Measurements from ENCODE around the gene NUCB1.
"Not testable (repeated sequence)": the region's sequence is repeated elsewhere in the genome, so short reads cannot be mapped to it uniquely, and the experiment has no call there.

The NUCB1 gene

GRCh38 chr19:48905664-48906063, 5.6 kb downstream of the NUCB1 start:
- Histone ChIP-seq H3K4me1 (ENCODE audit: control insufficient read depth in 1 of 2, insufficient read depth in 2 of 2, low read length in 2 of 2) (peaks cover 20 to 21% of the 10 kb centered on the region in 2 donors), H3K9me3 (ENCODE audit: control insufficient read depth in 1 of 2, low read length in 2 of 2) (no peaks in the 10 kb centered on the region), H3K27me3 (ENCODE audit: control insufficient read depth in 1 of 2, insufficient read depth in 2 of 2, low read length in 2 of 2) (no peaks in the 10 kb centered on the region), H3K4me3 (ENCODE audit: low read depth in 1 of 2, low read length in 2 of 2) (no peak overlapping the region), H3K9ac (ENCODE audit: low read depth in 1 of 2, low read length in 2 of 2) (no peak overlapping the region), H3K27ac (ENCODE audit: low read depth, low read length) (no peak overlapping the region), H3K36me3 (ENCODE audit: control insufficient read depth in 1 of 2, insufficient read depth in 2 of 2, low read length in 2 of 2) (peaks cover 20 to 47% of the 10 kb centered on the region in 2 donors)

- Histone ChIP-seq H3K9me3 (ENCODE audit: control insufficient read depth in 1 of 2, low read length in 2 of 2) (no peaks in the 10 kb centered on the region), H3K36me3 (ENCODE audit: control insufficient read depth in 1 of 2, insufficient read depth in 2 of 2, low read length in 2 of 2) (peaks cover 24 to 54% of the 10 kb centered on the region in 2 donors), H3K9ac (ENCODE audit: low read depth in 1 of 2, low read length in 2 of 2) (no peak overlapping the region), H3K27me3 (ENCODE audit: control insufficient read depth in 1 of 2, insufficient read depth in 2 of 2, low read length in 2 of 2) (no peaks in the 10 kb centered on the region), H3K27ac (ENCODE audit: low read depth, low read length) (no peak overlapping the region), H3K4me1 (ENCODE audit: control insufficient read depth in 1 of 2, insufficient read depth in 2 of 2, low read length in 2 of 2) (peaks cover 15 to 18% of the 10 kb centered on the region in 2 donors), H3K4me3 (ENCODE audit: low read depth in 1 of 2, low read length in 2 of 2) (no peak overlapping the region)
These were observed 6.2 kb downstream of the NUCB1 start for GRCh38 chr19:48906324-48906723.

GRCh38 chr19:48907671-48908070, 7.6 kb downstream of the NUCB1 start:
- H3K9ac ChIP-seq (ENCODE audit: low read depth in 1 of 2, low read length in 2 of 2), result no peak overlapping the region
- H3K27me3 ChIP-seq (ENCODE audit: control insufficient read depth in 1 of 2, insufficient read depth in 2 of 2, low read length in 2 of 2), result no peaks in the 10 kb centered on the region
- peaks cover 8 to 12% of the 10 kb centered on the region in 2 donors for H3K4me1 ChIP-seq (ENCODE audit: control insufficient read depth in 1 of 2, insufficient read depth in 2 of 2, low read length in 2 of 2)
- peaks cover 33 to 63% of the 10 kb centered on the region in 2 donors for H3K36me3 ChIP-seq (ENCODE audit: control insufficient read depth in 1 of 2, insufficient read depth in 2 of 2, low read length in 2 of 2)
- H3K27ac ChIP-seq (ENCODE audit: low read depth, low read length), result peak overlapping the region; percentile 74
- no peaks in the 10 kb centered on the region for H3K9me3 ChIP-seq (ENCODE audit: control insufficient read depth in 1 of 2, low read length in 2 of 2)
- no peak overlapping the region for H3K4me3 ChIP-seq (ENCODE audit: low read depth in 1 of 2, low read length in 2 of 2)

- not testable (repeated sequence) for H3K9me3 ChIP-seq (ENCODE audit: control insufficient read depth in 1 of 2, low read length in 2 of 2); H3K4me3 ChIP-seq (ENCODE audit: low read depth in 1 of 2, low read length in 2 of 2); H3K9ac ChIP-seq (ENCODE audit: low read depth in 1 of 2, low read length in 2 of 2); H3K27me3 ChIP-seq (ENCODE audit: control insufficient read depth in 1 of 2, insufficient read depth in 2 of 2, low read length in 2 of 2); H3K27ac ChIP-seq (ENCODE audit: low read depth, low read length)
- peaks cover 47 to 74% of the 10 kb centered on the region in 2 donors for H3K36me3 ChIP-seq (ENCODE audit: control insufficient read depth in 1 of 2, insufficient read depth in 2 of 2, low read length in 2 of 2)
- peaks cover 8 to 12% of the 10 kb centered on the region in 2 donors for H3K4me1 ChIP-seq (ENCODE audit: control insufficient read depth in 1 of 2, insufficient read depth in 2 of 2, low read length in 2 of 2)
These were observed 9.4 kb downstream of the NUCB1 start for GRCh38 chr19:48909424-48910077.

GRCh38 chr19:48910803-48911202, 10.7 kb downstream of the NUCB1 start:
- H3K36me3 ChIP-seq (ENCODE audit: control insufficient read depth in 1 of 2, insufficient read depth in 2 of 2, low read length in 2 of 2), result peaks cover 38 to 75% of the 10 kb centered on the region in 2 donors
- no peaks in the 10 kb centered on the region for H3K27me3 ChIP-seq (ENCODE audit: control insufficient read depth in 1 of 2, insufficient read depth in 2 of 2, low read length in 2 of 2)
- H3K9ac ChIP-seq (ENCODE audit: low read depth in 1 of 2, low read length in 2 of 2), result no peak overlapping the region
- peaks cover 8 to 12% of the 10 kb centered on the region in 2 donors for H3K4me1 ChIP-seq (ENCODE audit: control insufficient read depth in 1 of 2, insufficient read depth in 2 of 2, low read length in 2 of 2)
- no peak overlapping the region for H3K4me3 ChIP-seq (ENCODE audit: low read depth in 1 of 2, low read length in 2 of 2)
- H3K27ac ChIP-seq (ENCODE audit: low read depth, low read length), result no peak overlapping the region
- no peaks in the 10 kb centered on the region for H3K9me3 ChIP-seq (ENCODE audit: control insufficient read depth in 1 of 2, low read length in 2 of 2)

- Histone ChIP-seq H3K9me3 (ENCODE audit: control insufficient read depth in 1 of 2, low read length in 2 of 2) (no peaks in the 10 kb centered on the region), H3K27me3 (ENCODE audit: control insufficient read depth in 1 of 2, insufficient read depth in 2 of 2, low read length in 2 of 2) (no peaks in the 10 kb centered on the region), H3K9ac (ENCODE audit: low read depth in 1 of 2, low read length in 2 of 2) (no peak overlapping the region), H3K27ac (ENCODE audit: low read depth, low read length) (no peak overlapping the region), H3K4me1 (ENCODE audit: control insufficient read depth in 1 of 2, insufficient read depth in 2 of 2, low read length in 2 of 2) (peaks cover 6 to 7% of the 10 kb centered on the region in 2 donors), H3K36me3 (ENCODE audit: control insufficient read depth in 1 of 2, insufficient read depth in 2 of 2, low read length in 2 of 2) (peaks cover 48 to 79% of the 10 kb centered on the region in 2 donors), H3K4me3 (ENCODE audit: low read depth in 1 of 2, low read length in 2 of 2) (no peak overlapping the region)
These were observed 13.2 kb downstream of the NUCB1 start for GRCh38 chr19:48913114-48913889.

- Histone ChIP-seq H3K36me3 (ENCODE audit: control insufficient read depth in 1 of 2, insufficient read depth in 2 of 2, low read length in 2 of 2) (peaks cover 50 to 82% of the 10 kb centered on the region in 2 donors), H3K4me1 (ENCODE audit: control insufficient read depth in 1 of 2, insufficient read depth in 2 of 2, low read length in 2 of 2) (no peaks in the 10 kb centered on the region), H3K4me3 (ENCODE audit: low read depth in 1 of 2, low read length in 2 of 2) (no peak overlapping the region), H3K27ac (ENCODE audit: low read depth, low read length) (no peak overlapping the region), H3K27me3 (ENCODE audit: control insufficient read depth in 1 of 2, insufficient read depth in 2 of 2, low read length in 2 of 2) (no peaks in the 10 kb centered on the region), H3K9me3 (ENCODE audit: control insufficient read depth in 1 of 2, low read length in 2 of 2) (no peaks in the 10 kb centered on the region), H3K9ac (ENCODE audit: low read depth in 1 of 2, low read length in 2 of 2) (no peak overlapping the region)
These were observed 14.1 kb downstream of the NUCB1 start for GRCh38 chr19:48914181-48914580.

- H3K27ac ChIP-seq (ENCODE audit: low read depth, low read length), result no peak overlapping the region
- no peaks in the 10 kb centered on the region for H3K9me3 ChIP-seq (ENCODE audit: control insufficient read depth in 1 of 2, low read length in 2 of 2)
- H3K4me3 ChIP-seq (ENCODE audit: low read depth in 1 of 2, low read length in 2 of 2), result no peak overlapping the region
- no peaks in the 10 kb centered on the region for H3K4me1 ChIP-seq (ENCODE audit: control insufficient read depth in 1 of 2, insufficient read depth in 2 of 2, low read length in 2 of 2)
- H3K36me3 ChIP-seq (ENCODE audit: control insufficient read depth in 1 of 2, insufficient read depth in 2 of 2, low read length in 2 of 2), result peaks cover 48 to 82% of the 10 kb centered on the region in 2 donors
- H3K27me3 ChIP-seq (ENCODE audit: control insufficient read depth in 1 of 2, insufficient read depth in 2 of 2, low read length in 2 of 2), result no peaks in the 10 kb centered on the region
- no peak overlapping the region for H3K9ac ChIP-seq (ENCODE audit: low read depth in 1 of 2, low read length in 2 of 2)
These were observed 15.6 kb downstream of the NUCB1 start for GRCh38 chr19:48915757-48916156.

GRCh38 chr19:48918071-48918470, 18.0 kb downstream of the NUCB1 start:
- no peak overlapping the region for H3K9ac ChIP-seq (ENCODE audit: low read depth in 1 of 2, low read length in 2 of 2)
- H3K4me1 ChIP-seq (ENCODE audit: control insufficient read depth in 1 of 2, insufficient read depth in 2 of 2, low read length in 2 of 2), result no peaks in the 10 kb centered on the region
- H3K27me3 ChIP-seq (ENCODE audit: control insufficient read depth in 1 of 2, insufficient read depth in 2 of 2, low read length in 2 of 2), result no peaks in the 10 kb centered on the region
- peaks cover 41 to 80% of the 10 kb centered on the region in 2 donors for H3K36me3 ChIP-seq (ENCODE audit: control insufficient read depth in 1 of 2, insufficient read depth in 2 of 2, low read length in 2 of 2)
- H3K9me3 ChIP-seq (ENCODE audit: control insufficient read depth in 1 of 2, low read length in 2 of 2), result no peaks in the 10 kb centered on the region
- no peak overlapping the region for H3K4me3 ChIP-seq (ENCODE audit: low read depth in 1 of 2, low read length in 2 of 2)
- H3K27ac ChIP-seq (ENCODE audit: low read depth, low read length), result no peak overlapping the region

- H3K36me3 ChIP-seq (ENCODE audit: control insufficient read depth in 1 of 2, insufficient read depth in 2 of 2, low read length in 2 of 2), result peaks cover 37 to 75% of the 10 kb centered on the region in 2 donors
- no peak overlapping the region for H3K4me3 ChIP-seq (ENCODE audit: low read depth in 1 of 2, low read length in 2 of 2)
- no peaks in the 10 kb centered on the region for H3K27me3 ChIP-seq (ENCODE audit: control insufficient read depth in 1 of 2, insufficient read depth in 2 of 2, low read length in 2 of 2)
These were observed 18.7 kb downstream of the NUCB1 start for GRCh38 chr19:48918801-48919247.

More at GRCh38 chr19:48918801-48919247, 18.7 kb downstream of the NUCB1 start:
- no peaks in the 10 kb centered on the region for H3K9me3 ChIP-seq (ENCODE audit: control insufficient read depth in 1 of 2, low read length in 2 of 2)
- no peaks in the 10 kb centered on the region for H3K4me1 ChIP-seq (ENCODE audit: control insufficient read depth in 1 of 2, insufficient read depth in 2 of 2, low read length in 2 of 2)
- no peak overlapping the region for H3K9ac ChIP-seq (ENCODE audit: low read depth in 1 of 2, low read length in 2 of 2)
- no peak overlapping the region for H3K27ac ChIP-seq (ENCODE audit: low read depth, low read length)

Measured in duodenal mucosa (tissue), 2 donors.